ENCODE measurements around the gene KDM4D. TPM values are rescaled to one million over a fixed set of nuclear protein-coding genes. Genes with fewer than 3 reads are reported as not detected.
"Not testable (repeated sequence)": the region's sequence is repeated elsewhere in the genome, so short reads cannot be mapped to it uniquely, and the experiment has no call there.

Gene KDM4D
- total and polyA plus RNA-seq, 5 donors from 2014 or later, result 0.25 to 0.61 (median 0.37) TPM

- H3K36me3 ChIP-seq (ENCODE audit: control insufficient read depth, insufficient read depth, low read length), result no peaks in the 10 kb centered on the region
- no peaks in the 10 kb centered on the region for H3K4me1 Mint-ChIP-seq
- ATAC-seq (ENCODE audit: low read depth in 2 of 2) (no peak), DNase-seq (no peak)
- H3K4me3 Mint-ChIP-seq, result no peak overlapping the region
- H3K27me3 ChIP-seq (ENCODE audit: control insufficient read depth, insufficient read depth, low read length), result peaks cover 10% of the 10 kb centered on the region
- no peak overlapping the region for H3K4me3 ChIP-seq (ENCODE audit: low read depth, low read length)
- no peaks in the 10 kb centered on the region for H3K9me3 ChIP-seq (ENCODE audit: control insufficient read depth in 2 of 2, low read length in 2 of 2)
- peaks cover 0 to 4% (median 0%) of the 10 kb centered on the region in 7 donors for H3K9me3 Mint-ChIP-seq
- H3K27me3 Mint-ChIP-seq, result peaks cover 43% of the 10 kb centered on the region
- no peaks in the 10 kb centered on the region for H3K36me3 Mint-ChIP-seq
- no peaks in the 10 kb centered on the region for H3K4me1 ChIP-seq (ENCODE audit: control insufficient read depth, insufficient read depth, low read length, poor library complexity, severe bottlenecking)
- H3K27ac Mint-ChIP-seq, result no peak overlapping the region
- H3K27ac ChIP-seq (ENCODE audit: insufficient read depth, low read length, poor library complexity, severe bottlenecking), result no peak overlapping the region
Observed at GRCh38 chr11:95011376-95011775, 37.9 kb downstream of the KDM4D start.

GRCh38 chr11:95014184-95014821, 40.8 kb downstream of the KDM4D start:
- H3K27ac ChIP-seq (ENCODE audit: insufficient read depth, low read length, poor library complexity, severe bottlenecking), result no peak overlapping the region

GRCh38 chr11:95016139-95016538, 42.6 kb downstream of the KDM4D start:
- H3K9me3 ChIP-seq (ENCODE audit: control insufficient read depth in 2 of 2, low read length in 2 of 2), result no peaks in the 10 kb centered on the region
- H3K27ac Mint-ChIP-seq, result no peak overlapping the region
- DNase-seq (no peak), ATAC-seq (ENCODE audit: low read depth in 2 of 2) (no peak)
- peaks cover 0 to 1% (median 0%) of the 10 kb centered on the region in 7 donors for H3K9me3 Mint-ChIP-seq
- H3K4me3 ChIP-seq (ENCODE audit: low read depth, low read length), result no peak overlapping the region
- H3K4me3 Mint-ChIP-seq, result no peak overlapping the region
- H3K4me1 Mint-ChIP-seq, result no peaks in the 10 kb centered on the region
- peaks cover 6% of the 10 kb centered on the region for H3K27me3 ChIP-seq (ENCODE audit: control insufficient read depth, insufficient read depth, low read length)
- H3K27me3 Mint-ChIP-seq, result peaks cover 11% of the 10 kb centered on the region
- no peaks in the 10 kb centered on the region for H3K36me3 Mint-ChIP-seq
- H3K27ac ChIP-seq (ENCODE audit: insufficient read depth, low read length, poor library complexity, severe bottlenecking), result no peak overlapping the region
- H3K4me1 ChIP-seq (ENCODE audit: control insufficient read depth, insufficient read depth, low read length, poor library complexity, severe bottlenecking), result no peaks in the 10 kb centered on the region
- H3K36me3 ChIP-seq (ENCODE audit: control insufficient read depth, insufficient read depth, low read length), result no peaks in the 10 kb centered on the region

More at GRCh38 chr11:95014184-95014821, 40.8 kb downstream of the KDM4D start:
- H3K9me3 Mint-ChIP-seq, result peaks cover 0 to 1% (median 0%) of the 10 kb centered on the region in 7 donors
- H3K4me3 ChIP-seq (ENCODE audit: low read depth, low read length), result no peak overlapping the region
- no peaks in the 10 kb centered on the region for H3K4me1 Mint-ChIP-seq
- no peaks in the 10 kb centered on the region for H3K36me3 Mint-ChIP-seq
- H3K27ac Mint-ChIP-seq, result no peak overlapping the region
- DNase-seq (no peak), ATAC-seq (ENCODE audit: low read depth in 2 of 2) (no peak)
- H3K9me3 ChIP-seq (ENCODE audit: control insufficient read depth in 2 of 2, low read length in 2 of 2), result no peaks in the 10 kb centered on the region
- H3K4me1 ChIP-seq (ENCODE audit: control insufficient read depth, insufficient read depth, low read length, poor library complexity, severe bottlenecking), result no peaks in the 10 kb centered on the region
- no peak overlapping the region for H3K4me3 Mint-ChIP-seq
- no peaks in the 10 kb centered on the region for H3K36me3 ChIP-seq (ENCODE audit: control insufficient read depth, insufficient read depth, low read length)
- peaks cover 24% of the 10 kb centered on the region for H3K27me3 Mint-ChIP-seq
- peaks cover 6% of the 10 kb centered on the region for H3K27me3 ChIP-seq (ENCODE audit: control insufficient read depth, insufficient read depth, low read length)

GRCh38 chr11:95021468-95021867, 48.0 kb downstream of the KDM4D start:
- H3K4me3 Mint-ChIP-seq; H3K27ac ChIP-seq (ENCODE audit: insufficient read depth, low read length, poor library complexity, severe bottlenecking); H3K4me1 ChIP-seq (ENCODE audit: control insufficient read depth, insufficient read depth, low read length, poor library complexity, severe bottlenecking); DNase-seq; H3K4me3 ChIP-seq (ENCODE audit: low read depth, low read length); H3K36me3 Mint-ChIP-seq; H3K9me3 Mint-ChIP-seq; H3K9me3 ChIP-seq (ENCODE audit: control insufficient read depth in 2 of 2, low read length in 2 of 2); H3K4me1 Mint-ChIP-seq; H3K27me3 ChIP-seq (ENCODE audit: control insufficient read depth, insufficient read depth, low read length); ATAC-seq (ENCODE audit: low read depth in 2 of 2); H3K27me3 Mint-ChIP-seq; H3K36me3 ChIP-seq (ENCODE audit: control insufficient read depth, insufficient read depth, low read length); H3K27ac Mint-ChIP-seq: not testable (repeated sequence)

- Mint-ChIP-seq H3K36me3 (no peaks in the 10 kb centered on the region), H3K4me1 (no peaks in the 10 kb centered on the region), H3K9me3 (no peaks in the 10 kb centered on the region), H3K27ac (no peak within 1 kb of the TSS), H3K27me3 (peaks cover 4% of the 10 kb centered on the region), H3K4me3 (no peak within 1 kb of the TSS)
- Histone ChIP-seq H3K9me3 (ENCODE audit: control insufficient read depth in 2 of 2, low read length in 2 of 2) (no peaks in the 10 kb centered on the region), H3K27ac (ENCODE audit: insufficient read depth, low read length, poor library complexity, severe bottlenecking) (no peak within 1 kb of the TSS), H3K36me3 (ENCODE audit: control insufficient read depth, insufficient read depth, low read length) (no peaks in the 10 kb centered on the region), H3K27me3 (ENCODE audit: control insufficient read depth, insufficient read depth, low read length) (no peaks in the 10 kb centered on the region), H3K4me3 (ENCODE audit: low read depth, low read length) (no peak within 1 kb of the TSS), H3K4me1 (ENCODE audit: control insufficient read depth, insufficient read depth, low read length, poor library complexity, severe bottlenecking) (no peaks in the 10 kb centered on the region)
- DNase-seq, result no peak
- no peak for ATAC-seq (ENCODE audit: low read depth in 2 of 2)
Observed at GRCh38 chr11:95024958-95025357, 51.4 kb downstream of the KDM4D start, which contains the start of gene KDM4E. KDM4E (plus strand) TSS chr11:95025258; CDS start chr11:95025558, 300 bp downstream.

- H3K4me3 Mint-ChIP-seq; H3K4me3 ChIP-seq (ENCODE audit: low read depth, low read length); H3K36me3 Mint-ChIP-seq; ATAC-seq (ENCODE audit: low read depth in 2 of 2); H3K4me1 ChIP-seq (ENCODE audit: control insufficient read depth, insufficient read depth, low read length, poor library complexity, severe bottlenecking); H3K9me3 Mint-ChIP-seq; DNase-seq; H3K9me3 ChIP-seq (ENCODE audit: control insufficient read depth in 2 of 2, low read length in 2 of 2); H3K27ac ChIP-seq (ENCODE audit: insufficient read depth, low read length, poor library complexity, severe bottlenecking); H3K36me3 ChIP-seq (ENCODE audit: control insufficient read depth, insufficient read depth, low read length); H3K27me3 Mint-ChIP-seq; H3K27me3 ChIP-seq (ENCODE audit: control insufficient read depth, insufficient read depth, low read length); H3K27ac Mint-ChIP-seq; H3K4me1 Mint-ChIP-seq: not testable (repeated sequence)
Observed at GRCh38 chr11:95025594-95025993, 52.1 kb downstream of the KDM4D start.

- H3K4me1 ChIP-seq (ENCODE audit: control insufficient read depth, insufficient read depth, low read length, poor library complexity, severe bottlenecking), result no peaks in the 10 kb centered on the region
- DNase-seq, result no peak
- H3K36me3 ChIP-seq (ENCODE audit: control insufficient read depth, insufficient read depth, low read length), result no peaks in the 10 kb centered on the region
- Mint-ChIP-seq H3K4me3 (no peak overlapping the region), H3K36me3 (no peaks in the 10 kb centered on the region), H3K27ac (no peak overlapping the region), H3K9me3 (no peaks in the 10 kb centered on the region), H3K4me1 (no peaks in the 10 kb centered on the region), H3K27me3 (peaks cover 15% of the 10 kb centered on the region)
- ATAC-seq (ENCODE audit: low read depth in 2 of 2), result no peak
- H3K4me3 ChIP-seq (ENCODE audit: low read depth, low read length), result no peak overlapping the region
- peaks cover 3% of the 10 kb centered on the region for H3K27me3 ChIP-seq (ENCODE audit: control insufficient read depth, insufficient read depth, low read length)
- H3K27ac ChIP-seq (ENCODE audit: insufficient read depth, low read length, poor library complexity, severe bottlenecking), result no peak overlapping the region
- no peaks in the 10 kb centered on the region for H3K9me3 ChIP-seq (ENCODE audit: control insufficient read depth in 2 of 2, low read length in 2 of 2)
Observed at GRCh38 chr11:95028357-95028756, 54.8 kb downstream of the KDM4D start.

GRCh38 chr11:95033051-95033450, 59.5 kb downstream of the KDM4D start:
- no peak for ATAC-seq (ENCODE audit: low read depth in 2 of 2)
- Mint-ChIP-seq H3K27ac (no peak overlapping the region), H3K4me3 (no peak overlapping the region), H3K9me3 (no peaks in the 10 kb centered on the region), H3K36me3 (no peaks in the 10 kb centered on the region), H3K27me3 (peaks cover 39% of the 10 kb centered on the region), H3K4me1 (no peaks in the 10 kb centered on the region)
- no peaks in the 10 kb centered on the region for H3K9me3 ChIP-seq (ENCODE audit: control insufficient read depth in 2 of 2, low read length in 2 of 2)
- no peak for DNase-seq
- H3K27ac ChIP-seq (ENCODE audit: insufficient read depth, low read length, poor library complexity, severe bottlenecking), result no peak overlapping the region
- H3K4me3 ChIP-seq (ENCODE audit: low read depth, low read length), result no peak overlapping the region
- H3K27me3 ChIP-seq (ENCODE audit: control insufficient read depth, insufficient read depth, low read length), result peaks cover 4% of the 10 kb centered on the region
- no peaks in the 10 kb centered on the region for H3K36me3 ChIP-seq (ENCODE audit: control insufficient read depth, insufficient read depth, low read length)
- H3K4me1 ChIP-seq (ENCODE audit: control insufficient read depth, insufficient read depth, low read length, poor library complexity, severe bottlenecking), result no peaks in the 10 kb centered on the region
